HG02973 (cell line): Measurements from ENCODE around the gene RBBP8NL.
"Not testable (repeated sequence)": the region's sequence is repeated elsewhere in the genome, so short reads cannot be mapped to it uniquely, and the experiment has no call there.

Source experiments
- ATAC-seq: cut with Tn5 transposase; IDR thresholded peaks from one replicate; pipeline ENCODE4 v1.9.1; 2021; ENCODE audit warnings: moderate library complexity; ENCODE audit not compliant: unreplicated experiment

Gene RBBP8NL

GRCh38 chr20:62377615-62378178 lies 49.6 kb downstream of the RBBP8NL start:
- ATAC-seq = no peak

GRCh38 chr20:62377064-62377461 lies 50.3 kb downstream of the RBBP8NL start:
- no peak for ATAC-seq

DNA sequence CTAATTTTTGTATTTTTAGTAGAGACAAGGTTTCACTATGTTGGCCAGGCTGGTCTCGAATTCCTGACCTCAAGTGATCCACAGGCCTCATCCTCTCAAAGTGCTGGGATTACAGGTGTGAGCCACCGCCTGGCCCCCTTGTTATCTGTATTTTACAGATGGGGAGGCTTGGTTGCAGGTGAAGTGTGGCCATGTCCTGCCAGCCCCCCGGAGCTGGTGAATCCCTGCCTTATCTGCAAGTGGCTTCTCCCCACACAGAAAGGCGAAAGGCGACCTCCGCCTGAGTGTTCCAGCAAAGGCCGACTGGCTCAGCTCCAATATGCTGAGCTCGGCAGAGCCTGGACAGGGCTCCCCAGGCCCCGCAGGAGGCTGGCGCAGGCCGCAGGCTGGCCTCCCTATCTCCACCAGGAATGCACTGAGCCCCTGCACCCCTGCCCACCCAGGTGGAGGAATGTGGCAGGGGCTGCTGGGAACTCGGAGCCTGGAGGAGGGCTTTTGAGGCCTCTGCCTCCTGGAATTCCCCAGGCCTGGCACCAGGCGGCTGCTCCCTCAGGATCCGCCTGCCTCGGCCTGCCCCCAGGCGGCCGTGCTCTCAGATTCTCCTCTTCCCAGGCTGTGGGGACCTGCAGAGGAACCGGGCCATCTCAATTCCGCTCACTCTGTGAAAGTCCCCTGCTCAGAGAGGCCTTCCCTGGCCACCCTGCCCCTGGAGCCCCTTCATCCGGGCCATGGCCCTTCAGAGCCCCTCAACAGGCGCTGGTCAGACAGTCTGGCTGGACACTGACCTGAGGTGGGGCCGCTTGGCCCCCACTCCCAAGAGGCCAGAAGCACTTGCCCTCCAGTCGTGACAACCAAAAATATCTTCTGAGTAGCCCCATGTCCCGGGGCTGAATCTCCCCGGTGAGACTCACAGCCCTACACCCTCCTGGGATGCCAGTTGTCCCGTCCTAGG lies 51.0 kb downstream of the RBBP8NL start:
- ATAC-seq = no peak

DNA sequence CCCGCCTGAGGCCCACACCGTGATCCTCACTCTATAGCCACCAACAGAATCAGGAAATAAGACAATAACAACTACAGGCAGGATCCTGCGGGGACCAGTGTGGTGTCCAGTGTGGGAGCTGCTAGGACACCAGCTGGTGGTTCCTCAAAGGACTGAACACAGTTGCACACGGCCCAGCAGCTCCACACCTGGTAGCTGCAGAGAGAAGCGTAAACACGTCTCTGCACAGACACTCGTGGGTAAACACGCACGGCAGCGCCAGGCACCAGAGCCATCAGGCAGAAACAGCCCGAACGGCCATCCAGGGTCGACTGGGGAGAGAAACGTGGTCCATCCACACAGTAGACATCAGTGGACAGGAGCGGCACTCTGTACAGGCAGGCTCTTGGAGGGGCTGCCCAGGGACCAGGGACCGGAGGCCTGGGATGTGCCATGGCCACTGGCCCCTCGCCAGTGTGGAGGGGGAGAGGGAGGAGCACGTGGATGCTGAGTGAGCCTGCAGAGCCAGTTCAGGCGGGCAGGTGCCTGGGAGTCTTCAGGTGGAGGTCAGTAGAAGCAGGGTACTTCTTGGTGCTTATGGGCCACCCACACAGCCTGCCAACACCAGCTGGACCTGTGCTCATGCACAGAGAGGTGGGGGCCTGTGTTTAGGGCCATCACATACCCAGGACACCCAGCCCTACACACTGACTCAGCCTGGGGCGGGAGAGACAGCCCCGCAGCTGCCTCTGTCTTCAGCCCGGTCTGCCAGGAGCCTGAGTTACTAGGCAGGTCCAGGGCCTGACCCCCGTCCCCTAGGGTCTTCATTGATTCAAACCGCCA lies 52.8 kb downstream of the RBBP8NL start:
- ATAC-seq = no peak

- not testable (repeated sequence) for ATAC-seq
Observed at GRCh38 chr20:62373631-62374179, 53.6 kb downstream of the RBBP8NL start.

- no peak for ATAC-seq
Observed at GRCh38 chr20:62372042-62372993, 55.0 kb downstream of the RBBP8NL start.

DNA sequence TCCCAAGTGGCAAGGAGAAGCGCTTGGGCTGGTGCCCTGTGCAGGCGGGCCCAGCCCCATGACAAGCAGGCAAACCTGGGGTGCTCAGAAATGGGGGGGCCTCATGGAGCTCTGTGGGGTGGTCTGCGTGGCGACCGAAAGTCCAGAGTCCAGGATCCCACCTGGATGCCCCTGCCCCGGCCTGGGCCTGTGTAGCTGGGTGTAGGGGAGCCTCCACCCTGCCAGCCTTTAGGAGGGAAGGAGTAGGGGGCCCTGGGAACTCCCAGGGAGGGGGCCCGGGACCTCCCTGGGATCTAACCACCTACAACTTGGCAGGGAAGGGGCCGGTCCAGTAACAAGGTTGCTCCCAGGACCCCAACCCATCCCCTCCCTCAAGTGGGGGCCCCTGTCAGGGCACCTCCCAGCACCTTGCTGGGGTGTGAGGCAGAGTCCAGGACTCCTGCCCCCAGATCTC lies 55.7 kb downstream of the RBBP8NL start:
- ATAC-seq = no peak

GRCh38 chr20:62370807-62371587 lies 56.3 kb downstream of the RBBP8NL start:
- no peak for ATAC-seq

DNA sequence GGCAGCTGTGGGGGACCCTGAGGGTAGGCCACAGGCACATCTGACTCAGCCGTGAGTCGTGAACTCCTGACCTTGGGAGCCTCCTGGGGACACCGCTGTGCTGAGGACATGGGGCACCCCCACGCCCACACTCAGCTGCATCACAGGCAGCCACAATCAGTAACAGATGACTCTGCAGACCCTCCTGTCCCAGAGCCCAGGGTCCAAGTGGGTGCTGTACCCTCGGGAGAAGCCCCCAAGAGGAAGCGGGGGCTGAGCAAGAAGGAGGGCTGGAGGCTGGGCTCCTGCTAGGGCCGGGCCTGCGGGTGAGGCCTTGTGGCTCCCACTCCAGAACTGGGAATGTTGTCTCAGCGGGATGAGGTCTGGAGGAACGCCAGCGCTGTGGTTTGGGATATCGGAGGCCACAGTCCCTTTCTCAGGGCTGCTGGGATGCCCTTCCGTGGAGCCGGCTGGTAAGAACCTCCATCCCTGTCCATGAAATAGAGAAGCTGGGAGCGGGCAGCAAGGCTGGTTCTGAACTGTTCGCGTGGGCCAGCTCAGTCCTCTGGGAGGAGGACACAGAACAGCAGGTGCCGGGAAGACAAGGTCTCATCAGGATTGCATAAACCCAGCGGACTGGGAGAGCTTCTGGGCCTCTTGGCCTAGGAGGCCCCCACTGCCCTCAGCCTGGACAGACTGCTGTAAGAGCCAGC lies 57.1 kb downstream of the RBBP8NL start:
- ATAC-seq = no peak

- ATAC-seq = no peak
Observed at GRCh38 chr20:62369815-62370114, 57.6 kb downstream of the RBBP8NL start.

GRCh38 chr20:62368976-62369814 lies 58.1 kb downstream of the RBBP8NL start:
- ATAC-seq = no peak

DNA sequence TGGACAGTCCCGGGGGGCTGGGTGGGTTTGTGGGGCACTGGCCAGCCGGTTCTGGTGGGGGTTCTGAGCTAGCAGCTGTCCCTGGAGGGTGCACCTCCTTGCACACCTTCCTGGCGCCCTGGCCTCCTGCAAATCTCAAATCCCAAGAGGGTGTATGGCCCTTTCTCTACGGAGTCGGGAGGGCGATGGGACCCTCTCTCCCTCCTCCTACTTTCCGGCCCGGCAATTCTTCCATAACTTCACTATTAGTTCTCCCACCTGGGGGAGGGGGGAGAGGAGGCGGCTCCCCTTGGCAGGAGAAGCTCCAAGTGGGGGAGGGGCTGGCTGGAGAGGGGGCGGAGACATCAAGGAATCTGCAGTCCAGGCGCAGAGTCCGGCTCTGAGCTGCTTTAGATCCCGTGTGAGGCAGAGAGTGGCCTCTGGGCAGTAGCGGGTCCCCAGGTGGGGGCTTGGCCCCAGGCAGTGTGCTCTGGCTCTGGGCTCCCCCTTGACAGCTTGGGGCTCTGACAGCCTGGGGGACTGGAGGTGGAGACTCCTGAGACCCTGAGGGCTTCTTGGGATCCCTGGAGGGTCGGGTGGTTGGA lies 58.9 kb downstream of the RBBP8NL start:
- ATAC-seq = no peak

DNA sequence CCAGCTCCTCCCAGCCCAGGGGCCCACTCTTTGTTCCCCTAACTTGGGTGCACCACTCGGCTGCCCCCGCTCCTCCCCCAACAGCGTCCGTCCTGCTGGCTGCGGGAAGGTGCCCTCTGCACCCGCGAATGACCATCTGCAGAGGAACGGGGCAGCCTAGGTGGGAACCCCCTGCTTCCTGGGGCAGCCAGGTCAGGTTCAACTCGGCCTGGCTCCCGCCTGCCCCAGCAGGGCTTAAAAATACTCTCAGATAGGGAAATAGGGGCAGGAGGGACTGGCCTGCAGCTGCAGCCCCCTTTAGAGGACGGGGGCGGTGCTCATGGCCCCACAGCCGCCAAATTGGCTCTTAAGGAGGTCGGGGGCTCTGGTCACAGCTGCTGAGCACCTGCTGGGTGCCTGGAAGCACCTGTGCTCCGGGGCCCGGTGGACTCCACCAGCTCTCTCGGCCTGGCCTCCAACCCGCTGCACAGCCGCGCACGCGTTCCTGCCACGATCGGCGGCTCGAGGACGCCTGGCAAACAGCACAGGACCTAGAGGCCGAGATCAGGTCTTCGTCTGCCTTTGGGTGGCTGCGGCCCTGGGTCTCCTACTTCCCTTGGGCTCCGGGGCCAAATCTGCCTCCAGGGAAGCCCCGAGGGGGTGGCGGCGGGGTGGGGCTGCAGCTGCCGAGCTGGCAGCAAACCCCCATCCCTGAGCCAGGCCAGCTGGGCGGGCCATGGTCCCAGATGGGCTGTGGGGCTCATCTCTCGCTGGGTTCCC lies 59.5 kb downstream of the RBBP8NL start:
- ATAC-seq = no peak

DNA sequence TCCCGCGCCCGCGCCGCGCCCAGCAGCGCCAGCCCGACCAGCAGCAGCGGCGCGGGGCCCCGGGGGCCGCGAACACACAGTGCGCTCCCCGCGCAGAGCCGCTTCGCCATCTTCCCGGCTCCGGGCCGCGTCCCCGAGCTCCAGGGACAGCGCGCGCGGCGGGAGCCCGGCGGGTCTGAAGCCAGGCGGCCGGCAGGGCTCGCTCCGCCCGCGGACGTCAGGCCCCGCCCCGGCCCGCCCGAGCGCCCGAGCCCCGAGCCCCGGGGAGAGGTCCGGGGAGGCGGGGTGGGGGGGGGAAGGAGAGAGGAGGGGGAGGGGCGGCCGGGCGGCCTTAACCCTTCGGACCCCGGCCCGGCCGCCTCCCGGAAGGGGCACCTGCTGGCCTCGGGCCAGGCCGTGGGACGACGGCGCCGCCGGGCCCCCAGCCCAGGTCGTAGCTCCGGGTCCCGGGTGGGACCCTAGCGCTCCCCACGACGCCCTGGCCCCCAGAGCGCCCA lies 60.2 kb downstream of the RBBP8NL start, which contains the start of gene LAMA5:
Gene LAMA5 (minus strand): TSS at position 177 of the 497 bp plus-strand sequence. CDS start 67 bp downstream, at position 110.
- no peak for ATAC-seq

DNA sequence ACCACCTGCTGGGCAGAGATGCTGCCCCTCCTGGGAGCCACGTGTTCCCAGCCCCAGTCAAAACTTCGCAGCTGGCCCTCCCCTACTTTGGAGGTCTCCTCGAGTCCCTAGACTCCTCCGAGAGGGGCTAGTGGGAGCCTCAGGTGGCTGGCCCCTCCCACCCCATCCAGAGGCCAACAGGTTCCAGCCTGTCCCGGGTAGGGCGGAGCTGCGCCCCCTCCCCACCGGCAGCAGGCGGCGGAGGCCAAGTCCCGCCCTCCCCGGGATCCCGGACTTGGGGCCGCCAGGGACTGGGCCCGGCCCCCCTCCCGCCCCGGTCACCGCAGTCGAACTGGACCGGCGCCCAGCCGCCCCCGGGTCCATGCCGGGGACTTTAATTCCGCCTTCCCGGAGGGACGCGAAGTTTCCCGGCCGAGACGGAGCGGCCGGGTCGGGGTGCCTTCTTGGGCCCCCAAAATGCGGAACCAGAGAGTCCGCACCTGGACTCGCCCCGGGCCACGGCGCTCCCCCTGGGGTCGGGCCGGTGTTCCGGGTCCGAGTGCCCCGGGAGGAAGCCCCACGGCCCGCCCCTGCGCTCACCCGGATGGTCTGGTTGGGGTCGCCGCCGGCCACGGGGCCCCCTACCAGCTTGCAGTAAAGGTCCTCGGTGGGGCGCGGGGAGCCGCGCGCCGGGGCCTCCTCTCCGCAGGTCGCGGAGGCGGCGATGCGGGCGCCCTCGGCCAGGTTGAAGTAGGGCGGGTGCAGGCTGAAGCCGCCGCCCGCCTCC lies 60.8 kb downstream of the RBBP8NL start:
- no peak for ATAC-seq
